H9 (cell line): Measurements from ENCODE around the gene CIPC. TPM values are rescaled to one million over a fixed set of nuclear protein-coding genes. Genes with fewer than 3 reads are reported as not detected.

Source experiments
- DNase-seq: peaks from one replicate; pipeline ENCODE4 v3.0.0-alpha.2; 2017
- H2AFZ ChIP-seq: one replicate; pipeline ENCODE4 v1.6.1; 2013; ENCODE audit warnings: mild to moderate bottlenecking, low read length, control low read depth, moderate library complexity
- H2AK5ac ChIP-seq: 2 replicates; pipeline ENCODE4 v1.6.1; 2013; ENCODE audit warnings: low read length, control low read depth, mixed read lengths; ENCODE audit not compliant: insufficient read length
- H2BK120ac ChIP-seq: one replicate; pipeline ENCODE4 v1.6.1; 2013; ENCODE audit warnings: low read depth, mild to moderate bottlenecking, low read length, control low read depth, inconsistent platforms; ENCODE audit not compliant: poor library complexity, severe bottlenecking
- H2BK12ac ChIP-seq: 2 replicates; pipeline ENCODE4 v1.6.1; 2013; ENCODE audit warnings: low read length, control low read depth, mixed read lengths, low read depth; ENCODE audit not compliant: insufficient read length
- H2BK15ac ChIP-seq: 2 replicates; pipeline ENCODE4 v1.6.1; 2013; ENCODE audit warnings: low read depth, low read length, control low read depth
- H2BK20ac ChIP-seq: one replicate; pipeline ENCODE4 v1.6.1; 2013; ENCODE audit warnings: low read depth, mild to moderate bottlenecking, low read length, control low read depth, inconsistent platforms; ENCODE audit not compliant: poor library complexity, severe bottlenecking
- H2BK5ac ChIP-seq: 2 replicates; pipeline ENCODE4 v1.6.1; 2013; ENCODE audit warnings: low read length, control low read depth, mixed read lengths; ENCODE audit not compliant: insufficient read length
- H3K14ac ChIP-seq: 2 replicates; pipeline ENCODE4 v1.6.1; 2013; ENCODE audit warnings: low read length, control low read depth; ENCODE audit not compliant: insufficient read depth
- H3K18ac ChIP-seq: 2 replicates; pipeline ENCODE4 v1.6.1; 2013; ENCODE audit warnings: low read depth, mild to moderate bottlenecking, mixed read lengths, low read length, control low read depth; ENCODE audit not compliant: insufficient read length
- H3K23ac ChIP-seq: 2 replicates; pipeline ENCODE4 v1.6.1; 2013; ENCODE audit warnings: low read length, control low read depth, mixed read lengths, low read depth; ENCODE audit not compliant: insufficient read length
- H3K23me2 ChIP-seq: 2 replicates; pipeline ENCODE4 v1.6.1; 2013; ENCODE audit warnings: low read depth, mild to moderate bottlenecking, mixed read lengths, low read length, control low read depth; ENCODE audit not compliant: insufficient read length, poor library complexity, severe bottlenecking
- H3K27ac ChIP-seq: 2 replicates; pipeline ENCODE4 v1.5.1; 2013; ENCODE audit warnings: low read length, control low read depth, mixed read lengths, low read depth; ENCODE audit not compliant: insufficient read length
- H3K27me3 ChIP-seq: 2 replicates; pipeline ENCODE4 v1.6.1; 2013; ENCODE audit warnings: low read length, control low read depth, inconsistent platforms; ENCODE audit not compliant: insufficient read depth
- H3K4ac ChIP-seq: 2 replicates; pipeline ENCODE4 v1.6.1; 2013; ENCODE audit warnings: low read depth, mild to moderate bottlenecking, control low read depth, inconsistent platforms, low read length, moderate library complexity
- H3K4me1 ChIP-seq: 2 replicates; pipeline ENCODE4 v1.6.1; 2013; ENCODE audit warnings: low read length, control low read depth, inconsistent platforms; ENCODE audit not compliant: insufficient read depth
- H3K4me2 ChIP-seq: 2 replicates; pipeline ENCODE4 v1.6.1; 2013; ENCODE audit warnings: low read length, control low read depth, mixed read lengths; ENCODE audit not compliant: insufficient read length, insufficient read depth
- H3K56ac ChIP-seq: 2 replicates; pipeline ENCODE4 v1.6.1; 2013; ENCODE audit warnings: low read depth, mild to moderate bottlenecking, mixed read lengths, low read length, control low read depth; ENCODE audit not compliant: insufficient read length
- H3K79me1 ChIP-seq: 2 replicates; pipeline ENCODE4 v1.6.1; 2013; ENCODE audit warnings: low read depth, mild to moderate bottlenecking, moderate library complexity, low read length, control low read depth, inconsistent platforms; ENCODE audit not compliant: insufficient read depth, poor library complexity, severe bottlenecking
- H3K79me2 ChIP-seq: 2 replicates; pipeline ENCODE4 v1.6.1; 2013; ENCODE audit warnings: low read length, control low read depth, inconsistent platforms; ENCODE audit not compliant: insufficient read depth
- H3K9ac ChIP-seq: 2 replicates; pipeline ENCODE4 v1.6.1; 2013; ENCODE audit warnings: low read length, control low read depth, mixed read lengths; ENCODE audit not compliant: insufficient read length; ENCODE audit errors: extremely low read depth
- H3K9me3 ChIP-seq: one replicate; pipeline ENCODE4 v1.6.1; 2013; ENCODE audit warnings: low read depth, low read length, inconsistent platforms; ENCODE audit not compliant: control insufficient read depth
- H3T11ph ChIP-seq: one replicate; pipeline ENCODE4 v1.6.1; 2013; ENCODE audit warnings: mild to moderate bottlenecking, low read length, control low read depth, inconsistent platforms
- H4K20me1 ChIP-seq: one replicate; pipeline ENCODE4 v1.6.1; 2013; ENCODE audit not compliant: control insufficient read depth, insufficient read length, insufficient read depth
- H4K5ac ChIP-seq: 2 replicates; pipeline ENCODE4 v1.6.1; 2013; ENCODE audit warnings: low read depth, mild to moderate bottlenecking, mixed read lengths, low read length, control low read depth; ENCODE audit not compliant: insufficient read length
- H4K8ac ChIP-seq: replicated peaks from 2 replicates; pipeline ENCODE4 v1.6.1; 2013; ENCODE audit warnings: low read length, control low read depth, mixed read lengths, low read depth; ENCODE audit not compliant: insufficient read length
- H4K91ac ChIP-seq: 2 replicates; pipeline ENCODE4 v1.6.1; 2013; ENCODE audit warnings: low read depth, mild to moderate bottlenecking, moderate library complexity, mixed read lengths, low read length, control low read depth; ENCODE audit not compliant: insufficient read length
- H3K27ac Mint-ChIP-seq, 3 experiments: 2 replicates in 2 of 3; 3 replicates in 1 of 3; pipeline ENCODE4 v1.8.0; 2020 to 2021; ENCODE audit warnings: mixed read lengths in 3 of 3, mild to moderate bottlenecking in 1 of 3, moderate library complexity in 1 of 3
- H3K27me3 Mint-ChIP-seq: 2 replicates; pipeline ENCODE4 v1.8.0; 2021; ENCODE audit warnings: low read depth, mild to moderate bottlenecking, moderate library complexity, mixed read lengths
- H3K36me3 Mint-ChIP-seq, 3 experiments: 2 replicates in 2 of 3; 3 replicates in 1 of 3; pipeline ENCODE4 v1.8.0; 2020 to 2021; ENCODE audit warnings: low read depth in 3 of 3, mixed read lengths in 3 of 3; ENCODE audit not compliant: insufficient read depth in 1 of 3
- H3K4me1 Mint-ChIP-seq, 2 experiments: 2 replicates each; pipeline ENCODE4 v1.8.0; 2020; ENCODE audit warnings: mixed read lengths in 2 of 2
- H3K4me3 Mint-ChIP-seq, 2 experiments: 2 replicates in 1 of 2; 3 replicates in 1 of 2; pipeline ENCODE4 v1.8.0; 2020 to 2021; ENCODE audit warnings: mild to moderate bottlenecking in 2 of 2, mixed read lengths in 2 of 2, moderate library complexity in 1 of 2
- H3K9me3 Mint-ChIP-seq, 2 experiments: 2 replicates in 1 of 2; 3 replicates in 1 of 2; pipeline ENCODE4 v1.8.0; 2020; ENCODE audit warnings: mild to moderate bottlenecking in 2 of 2, mixed read lengths in 2 of 2, moderate library complexity in 1 of 2
- WGBS: extraction: QIAGEN DNeasy Blood & Tissue Kit; methylation state at CpG from one replicate; pipeline ENCODE4 v1.1.7; 2013; ENCODE audit warnings: missing lambda C conversion rate, low lambda C conversion rate, mixed read lengths; ENCODE audit not compliant: insufficient read length; ENCODE audit errors: extremely low coverage; 5-methylcytosine and 5-hydroxymethylcytosine counted together
- total RNA-seq: library from RNA; stranded (reverse); gene quantifications from 2 replicates; pipeline ENCODE4 v1.2.1, GENCODE V29; 2021
- TF ChIP-seq, protein P1 (sequence below): fragments of 200-600 bp; sonication (generic); conservative IDR thresholded peaks from 3 replicates; pipeline ENCODE4 v1.8.0; 2021; ENCODE audit warnings: antibody characterized with exemption, mild to moderate bottlenecking

The CIPC gene
- total RNA-seq, 1 experiment from 2014 or later: 23.4 TPM

DNA sequence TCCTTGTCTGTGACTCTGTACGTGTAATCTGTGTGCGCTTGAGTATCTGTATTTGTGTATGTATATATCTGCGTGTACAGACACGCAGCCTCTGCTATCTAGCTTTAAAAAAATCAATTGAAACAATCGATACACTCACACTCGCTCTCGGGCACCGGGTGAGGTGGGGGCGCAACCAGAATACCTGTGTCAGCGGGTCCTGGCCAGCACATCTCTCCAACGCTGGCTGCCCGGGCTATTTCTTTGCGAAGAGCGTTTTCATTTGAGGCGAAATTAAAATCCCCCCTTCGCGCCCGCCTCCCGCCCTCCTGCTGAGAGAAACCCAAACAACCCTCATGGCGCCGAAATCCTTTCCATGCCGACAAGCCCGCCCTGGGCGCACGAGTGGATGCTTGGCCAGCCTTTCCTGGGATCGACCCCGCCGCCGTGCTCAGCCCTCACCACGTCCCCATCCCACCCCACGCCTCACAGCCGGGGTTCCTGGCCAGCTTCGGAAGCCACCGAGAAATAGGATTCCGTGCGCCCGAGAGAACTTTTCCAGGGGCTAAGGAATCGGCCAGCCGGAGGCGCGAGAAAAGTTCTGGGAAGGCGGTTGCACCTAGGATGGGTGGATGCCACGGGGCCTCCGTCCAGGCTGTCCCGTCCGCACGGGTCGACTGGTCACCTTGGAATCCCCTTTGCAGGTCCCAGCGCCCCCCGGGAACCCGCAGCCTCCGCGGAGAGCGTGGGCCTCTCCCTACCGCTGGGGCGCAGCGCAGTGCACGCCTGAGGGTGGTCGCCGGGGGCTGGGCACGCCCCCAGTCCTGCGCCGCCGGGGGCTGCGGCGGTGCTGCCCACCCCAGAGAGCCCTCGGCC, 42.5 kb downstream of the CIPC start:
- Histone ChIP-seq H3T11ph (no peak overlapping the region), H4K20me1 (no peaks in the 10 kb centered on the region), H3K27ac (no peak overlapping the region), H2AFZ (no peak overlapping the region), H3K56ac (no peak overlapping the region), H3K4me1 (peaks cover 17% of the 10 kb centered on the region; the same call in 1 of the 2 replicates), H3K9ac (peak overlapping the region; percentile 52), H2BK20ac (no peak overlapping the region), H2BK120ac (no peak overlapping the region), H3K79me2 (peaks cover 2% of the 10 kb centered on the region; the same call in 1 of the 2 replicates), H2BK15ac (no peak overlapping the region), H2BK12ac (no peak overlapping the region), H2BK5ac (no peak overlapping the region), H4K5ac (no peak overlapping the region), H3K14ac (peak overlapping the region; percentile 64; the same call in 1 of the 2 replicates), H4K8ac (no peak overlapping the region), H3K4ac (no peak overlapping the region), H3K23me2 (peaks cover 29% of the 10 kb centered on the region), H2AK5ac (no peak overlapping the region), H4K91ac (no peak overlapping the region), H3K79me1 (no peaks in the 10 kb centered on the region), H3K27me3 (no peaks in the 10 kb centered on the region), H3K9me3 (no peaks in the 10 kb centered on the region), H3K23ac (no peak overlapping the region), H3K4me2 (peak overlapping the region; percentile 82), H3K18ac (no peak overlapping the region)
- no peak for DNase-seq
- H3K4me3 Mint-ChIP-seq: peak overlapping the region; percentile 77 to 95
- peaks cover 22% of the 10 kb centered on the region for H3K27me3 Mint-ChIP-seq
- H3K4me1 Mint-ChIP-seq: peaks cover 45 to 47% of the 10 kb centered on the region in 2 experiments
- H3K27ac Mint-ChIP-seq: no peak overlapping the region
- peaks cover 9 to 27% (median 26%) of the 10 kb centered on the region in 3 experiments for H3K36me3 Mint-ChIP-seq
- no peaks in the 10 kb centered on the region for H3K9me3 Mint-ChIP-seq
- no CpG with 5 or more reads among the region's 67 CpGs for WGBS
- TF ChIP-seq, protein P1, sequence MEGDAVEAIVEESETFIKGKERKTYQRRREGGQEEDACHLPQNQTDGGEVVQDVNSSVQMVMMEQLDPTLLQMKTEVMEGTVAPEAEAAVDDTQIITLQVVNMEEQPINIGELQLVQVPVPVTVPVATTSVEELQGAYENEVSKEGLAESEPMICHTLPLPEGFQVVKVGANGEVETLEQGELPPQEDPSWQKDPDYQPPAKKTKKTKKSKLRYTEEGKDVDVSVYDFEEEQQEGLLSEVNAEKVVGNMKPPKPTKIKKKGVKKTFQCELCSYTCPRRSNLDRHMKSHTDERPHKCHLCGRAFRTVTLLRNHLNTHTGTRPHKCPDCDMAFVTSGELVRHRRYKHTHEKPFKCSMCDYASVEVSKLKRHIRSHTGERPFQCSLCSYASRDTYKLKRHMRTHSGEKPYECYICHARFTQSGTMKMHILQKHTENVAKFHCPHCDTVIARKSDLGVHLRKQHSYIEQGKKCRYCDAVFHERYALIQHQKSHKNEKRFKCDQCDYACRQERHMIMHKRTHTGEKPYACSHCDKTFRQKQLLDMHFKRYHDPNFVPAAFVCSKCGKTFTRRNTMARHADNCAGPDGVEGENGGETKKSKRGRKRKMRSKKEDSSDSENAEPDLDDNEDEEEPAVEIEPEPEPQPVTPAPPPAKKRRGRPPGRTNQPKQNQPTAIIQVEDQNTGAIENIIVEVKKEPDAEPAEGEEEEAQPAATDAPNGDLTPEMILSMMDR: no peak
